ENCODE results near the gene GAPT.

Gene GAPT

GRCh38 chr5:58486290-58486689, 4.9 kb upstream of the GAPT start:
- no peak for DNase-seq
- no peaks in the 10 kb centered on the region for H3K4me1 ChIP-seq
- H3K9me3 ChIP-seq: no peaks in the 10 kb centered on the region
- no peak overlapping the region for H3K27ac ChIP-seq
- TF ChIP-seq, protein P1, sequence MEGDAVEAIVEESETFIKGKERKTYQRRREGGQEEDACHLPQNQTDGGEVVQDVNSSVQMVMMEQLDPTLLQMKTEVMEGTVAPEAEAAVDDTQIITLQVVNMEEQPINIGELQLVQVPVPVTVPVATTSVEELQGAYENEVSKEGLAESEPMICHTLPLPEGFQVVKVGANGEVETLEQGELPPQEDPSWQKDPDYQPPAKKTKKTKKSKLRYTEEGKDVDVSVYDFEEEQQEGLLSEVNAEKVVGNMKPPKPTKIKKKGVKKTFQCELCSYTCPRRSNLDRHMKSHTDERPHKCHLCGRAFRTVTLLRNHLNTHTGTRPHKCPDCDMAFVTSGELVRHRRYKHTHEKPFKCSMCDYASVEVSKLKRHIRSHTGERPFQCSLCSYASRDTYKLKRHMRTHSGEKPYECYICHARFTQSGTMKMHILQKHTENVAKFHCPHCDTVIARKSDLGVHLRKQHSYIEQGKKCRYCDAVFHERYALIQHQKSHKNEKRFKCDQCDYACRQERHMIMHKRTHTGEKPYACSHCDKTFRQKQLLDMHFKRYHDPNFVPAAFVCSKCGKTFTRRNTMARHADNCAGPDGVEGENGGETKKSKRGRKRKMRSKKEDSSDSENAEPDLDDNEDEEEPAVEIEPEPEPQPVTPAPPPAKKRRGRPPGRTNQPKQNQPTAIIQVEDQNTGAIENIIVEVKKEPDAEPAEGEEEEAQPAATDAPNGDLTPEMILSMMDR (IDR thresholded peaks at IDR 0.05): no peak
- H3K36me3 ChIP-seq: no peaks in the 10 kb centered on the region
- peaks cover 0 to 4% of the 10 kb centered on the region in 2 donors for H3K27me3 ChIP-seq
- H3K4me3 ChIP-seq: no peak overlapping the region
- intact Hi-C loops (cut with DNase I; ENCODE audit: low total_unique reads): no loop called here

- H3K36me3 ChIP-seq: no peaks in the 10 kb centered on the region
- H3K9me3 ChIP-seq: no peaks in the 10 kb centered on the region
- TF ChIP-seq, protein P1 (IDR thresholded peaks at IDR 0.05): no peak
- no peaks in the 10 kb centered on the region for H3K27me3 ChIP-seq
- H3K4me3 ChIP-seq: no peak overlapping the region
- no peak for DNase-seq
- no peak overlapping the region for H3K27ac ChIP-seq
- intact Hi-C loops (cut with DNase I; ENCODE audit: low total_unique reads): loop anchor here (10.0 kb wide), 1 partner anchor 354 kb away; no protein-coding TSS in a partner anchor
- H3K4me1 ChIP-seq: no peaks in the 10 kb centered on the region
These were observed 709 bp upstream of the GAPT start for GRCh38 chr5:58490402-58491050.

DNA sequence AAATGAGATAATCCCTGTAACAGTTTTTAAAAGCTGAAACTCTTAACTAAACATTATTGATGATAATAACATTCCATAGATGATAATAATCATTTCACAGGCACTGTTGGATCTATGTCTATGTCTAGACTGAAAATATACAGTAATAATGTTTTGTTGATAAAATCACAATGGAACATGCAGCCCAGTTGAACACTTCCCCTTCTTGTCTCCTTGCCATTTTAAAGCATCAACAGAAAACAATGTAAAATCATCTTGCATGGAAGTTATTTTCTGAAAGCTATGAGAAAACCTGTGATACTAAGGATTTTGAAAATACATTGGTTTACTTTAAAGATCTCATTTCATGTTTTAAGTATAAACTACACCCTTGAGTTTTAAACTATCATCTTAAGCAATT, 1.9 kb downstream of the GAPT start:
- Histone ChIP-seq H3K36me3 (no peaks in the 10 kb centered on the region), H3K9me3 (no peaks in the 10 kb centered on the region), H3K4me1 (no peaks in the 10 kb centered on the region), H3K4me3 (no peak overlapping the region), H3K27ac (no peak overlapping the region), H3K27me3 (no peaks in the 10 kb centered on the region)
- TF ChIP-seq, protein P1 (IDR thresholded peaks at IDR 0.05): no peak
- no peak for DNase-seq
- intact Hi-C loops (cut with DNase I; ENCODE audit: low total_unique reads): loop anchor here (10.0 kb wide), 1 partner anchor 352 kb away; no protein-coding TSS in a partner anchor

DNA sequence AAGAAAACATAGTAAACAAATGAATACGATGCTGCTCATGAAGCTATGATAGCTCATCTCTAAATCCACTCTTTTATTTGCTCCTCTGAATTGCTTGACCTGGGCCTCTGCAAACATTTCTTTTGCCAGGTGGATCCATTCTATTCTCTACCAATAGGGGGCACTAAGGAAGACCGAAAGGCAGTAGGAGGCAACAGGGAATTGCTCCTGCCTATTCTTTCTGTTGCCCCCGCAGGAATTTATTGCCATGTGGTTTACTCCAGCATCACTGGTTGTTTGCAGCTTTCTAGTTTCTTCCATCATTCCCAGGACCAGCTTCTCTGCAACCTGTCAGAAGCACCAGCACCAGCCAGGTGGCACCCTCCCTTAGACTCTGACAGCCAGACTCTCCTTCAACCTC, 5.3 kb downstream of the GAPT start:
- no peak for DNase-seq
- Histone ChIP-seq H3K36me3 (no peaks in the 10 kb centered on the region), H3K9me3 (no peaks in the 10 kb centered on the region), H3K27ac (no peak overlapping the region), H3K27me3 (no peaks in the 10 kb centered on the region), H3K4me1 (no peaks in the 10 kb centered on the region), H3K4me3 (no peak overlapping the region)
- intact Hi-C loops (cut with DNase I; ENCODE audit: low total_unique reads): loop anchor here (10.0 kb wide), 1 partner anchor 348 kb away; no protein-coding TSS in a partner anchor
- TF ChIP-seq, protein P1 (IDR thresholded peaks at IDR 0.05): no peak

GRCh38 chr5:58497386-58497785, 6.2 kb downstream of the GAPT start:
- H3K27me3 ChIP-seq: no peaks in the 10 kb centered on the region
- no peak overlapping the region for H3K27ac ChIP-seq
- intact Hi-C loops (cut with DNase I; ENCODE audit: low total_unique reads): loop anchor here (10.0 kb wide), 1 partner anchor 347 kb away; no protein-coding TSS in a partner anchor
- H3K4me1 ChIP-seq: no peaks in the 10 kb centered on the region
- no peaks in the 10 kb centered on the region for H3K9me3 ChIP-seq
- H3K4me3 ChIP-seq: no peak overlapping the region
- TF ChIP-seq, protein P1 (IDR thresholded peaks at IDR 0.05): no peak
- no peaks in the 10 kb centered on the region for H3K36me3 ChIP-seq
- DNase-seq: no peak
